Thoracic aorta (tissue), 2 donors: ENCODE results near the gene PLA2G4E. TPM values are rescaled to one million over a fixed set of nuclear protein-coding genes. Genes with fewer than 3 reads are reported as not detected.

Experiments
- ATAC-seq: fragments of 150-250 bp; one replicate; pipeline ENCODE4 v1.8.0; 2017; ENCODE audit warnings: low read depth; ENCODE audit not compliant: insufficient number of reproducible peaks, low FRiP score
- DNase-seq: peaks from one replicate; pipeline ENCODE4 v3.0.0-alpha.2; 2020; ENCODE audit warnings: low spot score
- H3K27ac ChIP-seq, 2 donors: fragments of 200-600 bp; sonication (generic); 1 replicate in 1 of 2; 2 replicates in 1 of 2; pipeline ENCODE4 v1.5.1; 2016; ENCODE audit warnings: mild to moderate bottlenecking in 2 of 2, moderate library complexity in 2 of 2
- H3K27me3 ChIP-seq: fragments of 200-600 bp; sonication (generic); replicated peaks from 2 replicates; pipeline ENCODE4 v1.6.0; 2016; ENCODE audit warnings: mild to moderate bottlenecking; ENCODE audit not compliant: insufficient read depth
- H3K36me3 ChIP-seq: fragments of 200-600 bp; sonication (generic); one replicate; pipeline ENCODE4 v1.5.1; 2016
- H3K4me1 ChIP-seq, 2 donors: fragments of 200-600 bp; sonication (generic); 1 replicate in 1 of 2; 2 replicates in 1 of 2; pipeline versions ENCODE4 v1.5.1 to v1.6.0; 2016; ENCODE audit warnings: low read depth in 2 of 2, mild to moderate bottlenecking in 1 of 2; ENCODE audit not compliant: control insufficient read depth in 1 of 2
- H3K4me3 ChIP-seq: fragments of 200-600 bp; sonication (generic); 2 replicates; pipeline ENCODE4 v1.5.1; 2016; ENCODE audit warnings: mild to moderate bottlenecking
- H3K9me3 ChIP-seq: fragments of 200-600 bp; sonication (generic); 2 replicates; pipeline ENCODE4 v1.5.1; 2016
- CTCF ChIP-seq: fragments of 200-600 bp; sonication (generic); IDR thresholded peaks from one replicate; pipeline ENCODE4 v1.5.1; 2019; ENCODE audit warnings: antibody characterized with exemption
- total RNA-seq, 2 donors: library from RNA; depleted of rRNA; stranded (reverse); fragments of >200 nt; gene quantifications; one replicate each; pipeline versions ENCODE4 v1.1.0 to v1.2.3, GENCODE V29; 2016

PLA2G4E gene
- total RNA-seq, 2 donors from 2014 or later, result not detected

- peak overlapping the region in 1 of 2 donors; percentile 83 for H3K27ac ChIP-seq
- peaks cover 51 to 75% of the 10 kb centered on the region in 2 donors for H3K4me1 ChIP-seq
- no peaks in the 10 kb centered on the region for H3K27me3 ChIP-seq
- TF ChIP-seq CTCF, result no peak
- H3K4me3 ChIP-seq, result no peak overlapping the region
- no peaks in the 10 kb centered on the region for H3K9me3 ChIP-seq
- DNase-seq, result no peak
- peaks cover 10% of the 10 kb centered on the region for H3K36me3 ChIP-seq
- no peak for ATAC-seq
These were observed 69.3 kb downstream of the PLA2G4E start for GRCh38 chr15:41951571-41951970.

- H3K9me3 ChIP-seq, result no peaks in the 10 kb centered on the region
- H3K4me3 ChIP-seq, result no peak overlapping the region
- H3K4me1 ChIP-seq, result peaks cover 51 to 75% of the 10 kb centered on the region in 2 donors
- ATAC-seq, result no peak
- no peak for DNase-seq
- no peak for TF ChIP-seq CTCF
- no peaks in the 10 kb centered on the region for H3K27me3 ChIP-seq
- H3K36me3 ChIP-seq, result peaks cover 10% of the 10 kb centered on the region
- H3K27ac ChIP-seq, result peak overlapping the region; percentile 6 to 83
These were observed 70.4 kb downstream of the PLA2G4E start for GRCh38 chr15:41950489-41950888.

GRCh38 chr15:41950127-41950483, 70.7 kb downstream of the PLA2G4E start:
- TF ChIP-seq CTCF, result no peak
- no peaks in the 10 kb centered on the region for H3K27me3 ChIP-seq
- H3K27ac ChIP-seq, result peak overlapping the region; percentile 6 to 83
- no peaks in the 10 kb centered on the region for H3K9me3 ChIP-seq
- peaks cover 53 to 75% of the 10 kb centered on the region in 2 donors for H3K4me1 ChIP-seq
- H3K36me3 ChIP-seq, result peaks cover 10% of the 10 kb centered on the region
- H3K4me3 ChIP-seq, result no peak overlapping the region
- DNase-seq (no peak), ATAC-seq (no peak)

GRCh38 chr15:41949401-41950126, 71.3 kb downstream of the PLA2G4E start:
- H3K27me3 ChIP-seq, result no peaks in the 10 kb centered on the region

GRCh38 chr15:41948490-41948889, 72.4 kb downstream of the PLA2G4E start:
- Histone ChIP-seq H3K27ac (peak overlapping the region in 1 of 2 donors; percentile 83), H3K4me3 (no peak overlapping the region), H3K9me3 (no peaks in the 10 kb centered on the region), H3K36me3 (peaks cover 10% of the 10 kb centered on the region), H3K27me3 (no peaks in the 10 kb centered on the region), H3K4me1 (peaks cover 67 to 91% of the 10 kb centered on the region in 2 donors)
- no peak for DNase-seq
- TF ChIP-seq CTCF, result no peak
- ATAC-seq, result no peak

More at GRCh38 chr15:41949401-41950126, 71.3 kb downstream of the PLA2G4E start:
- ATAC-seq (no peak), DNase-seq (no peak)
- H3K4me1 ChIP-seq, result peaks cover 59 to 80% of the 10 kb centered on the region in 2 donors
- H3K36me3 ChIP-seq, result peaks cover 10% of the 10 kb centered on the region
- H3K9me3 ChIP-seq, result no peaks in the 10 kb centered on the region
- no peak for TF ChIP-seq CTCF
- peak overlapping the region; percentile 6 to 83 for H3K27ac ChIP-seq
- H3K4me3 ChIP-seq, result no peak overlapping the region
